Measurements from ENCODE around the gene TPCN1.
A peak's percentile ranks its signal among the peaks of the same experiment; 100 is the strongest.

Gene TPCN1

DNA sequence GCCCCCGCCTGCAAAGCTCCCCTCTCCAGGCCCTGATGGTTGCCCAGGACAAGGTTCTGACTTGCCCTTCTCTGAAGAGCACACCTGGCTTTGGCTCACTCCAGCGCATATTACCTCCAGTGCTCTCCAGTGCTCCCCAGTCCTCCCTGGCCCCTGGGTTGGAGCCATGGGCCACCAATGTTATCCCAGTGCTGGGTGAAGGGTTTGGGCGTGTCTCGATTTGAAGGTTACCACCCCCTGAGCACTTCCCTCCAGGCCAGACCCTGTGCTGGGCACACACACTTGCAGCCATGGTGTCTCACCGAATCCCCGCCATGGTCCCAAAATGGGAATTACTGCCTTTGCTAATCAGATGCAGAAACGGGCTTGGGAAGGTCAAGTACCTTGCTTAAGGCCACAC, 24.7 kb upstream of the TPCN1 start:
- no peak for DNase-seq (ENCODE audit: low read depth)
- no peak overlapping the region for H3K4me3 ChIP-seq (ENCODE audit: low read depth, low read length)
- no peak for TF ChIP-seq CTCF (IDR thresholded peaks at IDR 0.05; ENCODE audit: low read depth, low read length, missing control alignments)

- TF ChIP-seq CTCF (IDR thresholded peaks at IDR 0.05; ENCODE audit: low read depth, low read length, missing control alignments), result peak; percentile 79
- H3K4me3 ChIP-seq (ENCODE audit: low read depth, low read length), result no peak overlapping the region
- DNase-seq (ENCODE audit: low read depth), result peak; percentile 57
Measured at GRCh38 chr12:113196990-113197389, 24.3 kb upstream of the TPCN1 start.

DNA sequence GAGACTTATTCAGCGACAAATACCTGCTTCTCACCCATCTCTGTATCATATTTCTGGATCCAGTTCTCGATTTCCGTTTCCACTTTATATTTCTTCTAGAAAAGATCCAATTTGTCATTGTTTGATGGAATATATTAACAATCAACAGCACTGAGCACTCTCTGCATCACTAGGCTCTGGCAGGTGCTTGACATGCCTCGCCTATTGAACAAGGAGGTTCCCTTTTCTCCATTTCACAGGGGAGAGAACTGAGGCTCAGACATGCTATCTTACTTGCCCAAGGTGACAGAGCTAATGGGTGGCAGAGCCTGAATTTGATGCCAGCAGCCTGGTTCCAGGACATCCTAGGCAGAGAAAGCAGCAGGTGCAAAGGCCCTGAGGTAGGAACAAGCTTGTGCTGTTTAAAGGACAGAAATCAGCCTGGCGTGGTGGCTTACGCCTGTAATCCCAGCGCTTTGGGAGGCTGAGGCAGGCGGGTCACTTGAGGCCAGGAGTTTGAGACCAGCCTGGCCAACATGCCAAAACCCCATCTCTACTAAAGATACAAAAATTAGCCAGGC, 23.7 kb upstream of the TPCN1 start:
- no peak overlapping the region for H3K4me3 ChIP-seq (ENCODE audit: low read depth, low read length)
- TF ChIP-seq CTCF (IDR thresholded peaks at IDR 0.05; ENCODE audit: low read depth, low read length, missing control alignments), result no peak
- no peak for DNase-seq (ENCODE audit: low read depth)

GRCh38 chr12:113198296-113198695, 23.0 kb upstream of the TPCN1 start:
- TF ChIP-seq CTCF (IDR thresholded peaks at IDR 0.05; ENCODE audit: low read depth, low read length, missing control alignments), result no peak
- H3K4me3 ChIP-seq (ENCODE audit: low read depth, low read length), result no peak overlapping the region
- no peak for DNase-seq (ENCODE audit: low read depth)

DNA sequence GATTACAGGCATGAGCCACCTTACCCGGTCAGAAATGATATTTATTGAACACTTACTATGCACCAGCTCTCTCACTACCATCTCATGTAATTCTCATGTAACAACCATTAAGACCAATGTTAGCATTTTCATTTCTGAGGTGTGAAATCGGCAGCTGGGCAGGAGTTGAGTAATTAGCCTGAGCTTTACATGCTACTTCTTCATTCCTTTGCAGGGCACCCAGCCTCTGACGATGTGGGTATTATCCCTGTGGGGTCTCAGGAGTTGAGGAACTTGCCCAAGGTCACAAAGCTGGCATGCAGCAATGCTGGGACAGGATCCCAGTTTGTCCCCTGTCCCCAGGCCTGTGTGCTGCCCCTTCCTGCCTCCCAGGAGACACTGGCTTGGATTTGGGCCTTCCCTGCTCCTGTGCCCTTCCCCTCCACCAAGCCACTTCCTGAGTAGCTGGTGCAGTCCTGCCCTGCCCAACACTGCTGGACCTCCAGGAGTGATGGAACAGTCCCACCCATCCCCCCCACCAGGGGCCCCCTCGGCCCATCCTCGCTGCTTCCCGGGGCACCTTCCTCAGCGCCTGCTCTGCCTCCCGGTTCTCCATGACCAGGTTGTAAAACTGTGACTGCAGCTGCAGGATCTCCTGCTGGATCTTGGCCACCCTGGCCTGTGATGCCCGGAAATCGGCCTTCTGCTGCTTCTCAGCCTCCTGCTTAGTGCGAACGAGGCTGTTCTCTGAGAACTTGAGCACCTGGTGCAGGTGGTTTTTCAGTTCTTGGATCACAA, 21.1 kb upstream of the TPCN1 start:
- H3K4me3 ChIP-seq (ENCODE audit: low read depth, low read length), result no peak overlapping the region
- no peak for TF ChIP-seq CTCF (IDR thresholded peaks at IDR 0.05; ENCODE audit: low read depth, low read length, missing control alignments)
- DNase-seq (ENCODE audit: low read depth), result no peak

GRCh38 chr12:113201187-113202177, 19.8 kb upstream of the TPCN1 start:
- no peak for TF ChIP-seq CTCF (IDR thresholded peaks at IDR 0.05; ENCODE audit: low read depth, low read length, missing control alignments)
- no peak overlapping the region for H3K4me3 ChIP-seq (ENCODE audit: low read depth, low read length)
- DNase-seq (ENCODE audit: low read depth), result no peak

Data from GM12864 (cell line).